Endothelial cell of umbilical vein (primary cell): ENCODE measurements around the gene TTC24. TPM values are rescaled to one million over a fixed set of nuclear protein-coding genes. Genes with fewer than 3 reads are reported as not detected.

ENCODE experiments used
- BruUV-seq: library from RNA; stranded (reverse); fragments of 400-500 nt; replicated peaks from 2 replicates; lab custom pipeline; 2021; lab: Mats Ljungman, UMichigan
- CTCF ChIA-PET: fragments of 300-600, 350-600 bp; sonication (Branson Sonifier 250); formaldehyde crosslinking; loops from one replicate; lab custom pipeline; 2021; ENCODE audit warnings: antibody characterized with exemption, inconsistent platforms; lab: Charles Lee
- POLR2A ChIA-PET: fragments of 300-600, 350-600 bp; sonication (Branson Sonifier 250); formaldehyde crosslinking; loops from one replicate; lab custom pipeline; 2021; ENCODE audit warnings: antibody characterized with exemption, inconsistent platforms; lab: Charles Lee
- DNase-seq: peaks from one replicate; pipeline ENCODE4 v3.0.0-alpha.2; 2011; ENCODE audit warnings: low read depth, low spot score
- FAIRE-seq: peaks from 2 replicates; lab custom pipeline; 2011; peaks lifted over from hg19 to GRCh38; lab: Jason Lieb, UNC
- H2AFZ ChIP-seq: 2 replicates; pipeline ENCODE4 v1.6.0; 2012; ENCODE audit warnings: low read depth, low read length, control low read depth, inconsistent platforms
- H3K27ac ChIP-seq: 2 replicates; pipeline ENCODE4 v1.5.1; 2011; ENCODE audit warnings: low read depth, mild to moderate bottlenecking, control low read depth, low read length, moderate library complexity; ENCODE audit not compliant: insufficient read depth
- H3K27me3 ChIP-seq, 2 experiments: 2 replicates each; pipeline versions ENCODE4 v1.6.0 to v1.6.1; 2011; ENCODE audit warnings: low read length in 2 of 2, mixed read lengths in 1 of 2; ENCODE audit not compliant: control insufficient read depth in 2 of 2, insufficient read depth in 2 of 2
- H3K36me3 ChIP-seq, 2 experiments: 2 replicates in 1 of 2; 3 replicates in 1 of 2; pipeline ENCODE4 v1.5.1; 2011; ENCODE audit warnings: low read length in 2 of 2, mild to moderate bottlenecking in 1 of 2, moderate library complexity in 1 of 2; ENCODE audit not compliant: control insufficient read depth in 2 of 2, insufficient read depth in 2 of 2; ENCODE audit errors: extremely low read depth in 1 of 2
- H3K4me1 ChIP-seq: 3 replicates; pipeline ENCODE4 v1.5.1; 2011; ENCODE audit warnings: mild to moderate bottlenecking, low read length; ENCODE audit not compliant: control insufficient read depth, insufficient read depth; ENCODE audit errors: extremely low read depth
- H3K4me2 ChIP-seq: 2 replicates; pipeline ENCODE4 v1.6.1; 2011; ENCODE audit warnings: low read length, control low read depth, mixed read lengths; ENCODE audit not compliant: insufficient read depth
- H3K4me3 ChIP-seq, 3 experiments: fragments of 200-600 bp in 1 of 3; sonication (generic), shearing (Covaris generic) in 1 of 3; replicated peaks in 1 of 3; 2 replicates each; pipeline ENCODE4 v1.5.1; 2011 to 2016; ENCODE audit warnings: control low read depth in 3 of 3, low read length in 3 of 3, mild to moderate bottlenecking in 2 of 3, inconsistent platforms in 1 of 3, low read depth in 1 of 3, moderate library complexity in 1 of 3; ENCODE audit not compliant: insufficient read depth in 1 of 3
- H3K79me2 ChIP-seq: 2 replicates; pipeline ENCODE4 v1.6.0; 2012; ENCODE audit warnings: low read length, inconsistent platforms; ENCODE audit not compliant: control insufficient read depth, insufficient read depth
- H3K9ac ChIP-seq: replicated peaks from 2 replicates; pipeline ENCODE3; 2011; ENCODE audit warnings: low read length, control low read depth; ENCODE audit not compliant: insufficient read depth; ENCODE audit errors: extremely low read depth
- H3K9me1 ChIP-seq: replicated peaks from 3 replicates; pipeline ENCODE4 v1.6.0; 2011; ENCODE audit warnings: mild to moderate bottlenecking, low read length; ENCODE audit not compliant: control insufficient read depth, insufficient read depth; ENCODE audit errors: extremely low read depth
- H3K9me3 ChIP-seq: replicated peaks from 2 replicates; pipeline ENCODE4 v1.5.1; 2012; ENCODE audit warnings: low read length, inconsistent platforms; ENCODE audit not compliant: control insufficient read depth, insufficient read depth
- H4K20me1 ChIP-seq: replicated peaks from 2 replicates; pipeline ENCODE3; 2011; ENCODE audit warnings: mild to moderate bottlenecking, low read length; ENCODE audit not compliant: control insufficient read depth, insufficient read depth; ENCODE audit errors: extremely low read depth
- EZH2 ChIP-seq: IDR thresholded peaks from 2 replicates; pipeline ENCODE4 v1.6.1; 2012; ENCODE audit warnings: borderline replicate concordance, low read depth, mild to moderate bottlenecking, moderate library complexity, low read length, inconsistent platforms; ENCODE audit not compliant: severe bottlenecking
- FOS ChIP-seq: IDR thresholded peaks from 2 replicates; pipeline ENCODE4 v1.6.1; 2011; ENCODE audit warnings: mild to moderate bottlenecking, low read length, moderate library complexity, borderline replicate concordance; ENCODE audit not compliant: insufficient read depth
- GATA2 ChIP-seq: IDR thresholded peaks from 2 replicates; pipeline ENCODE4 v1.7.0; 2011; ENCODE audit warnings: low read depth, mild to moderate bottlenecking, moderate library complexity, mixed read lengths, low read length; ENCODE audit not compliant: insufficient read length, insufficient read depth
- JUN ChIP-seq: IDR thresholded peaks from 2 replicates; pipeline ENCODE4 v1.6.1; 2011; ENCODE audit warnings: borderline replicate concordance, low read depth; ENCODE audit not compliant: insufficient read length, insufficient read depth
- MYC ChIP-seq: IDR thresholded peaks from one replicate; pipeline ENCODE4 v1.6.1; 2011; ENCODE audit warnings: mild to moderate bottlenecking, low read depth, low read length
- POLR2A ChIP-seq: IDR thresholded peaks from 2 replicates; pipeline ENCODE4 v1.6.1; 2012; ENCODE audit warnings: low read depth, mild to moderate bottlenecking, control low read depth, low read length
- POLR2AphosphoS5 ChIP-seq: IDR thresholded peaks from 2 replicates; pipeline ENCODE4 v1.6.1; 2012; ENCODE audit warnings: low read depth, mild to moderate bottlenecking, control low read depth, low read length, moderate library complexity; ENCODE audit not compliant: insufficient read depth
- dilution Hi-C: fragments of 300-500 bp; cut with MboI; formaldehyde crosslinking; loops from one replicate; pipeline ENCODE4 v1.15.0; 2019; ENCODE audit warnings: low sequenced_read_pairs; ENCODE audit not compliant: extremely low pct_ligation_motif_present
- intact Hi-C: fragments of 100-400 bp; cut with micrococcal nuclease; formaldehyde crosslinking; loops from one replicate; pipeline ENCODE4 v1.10.0; 2022
- polyA plus RNA-seq, 4 experiments: library from polyadenylated mRNA; depleted of rRNA in 3 of 4; stranded (reverse) in 3 of 4; unstranded in 1 of 4; fragments of >200 nt; gene quantifications; 2 replicates each; pipeline versions ENCODE4 v1.2.1 to v1.2.3, GENCODE V29; 2011 to 2012; ENCODE audit warnings: missing spikeins in 1 of 4
- total RNA-seq: library from RNA; stranded (reverse); gene quantifications from 2 replicates; pipeline ENCODE4 v1.2.3, GENCODE V29; 2021
- TF ChIP-seq, protein P1 (sequence below), 2 donors: IDR thresholded peaks; 1 replicate in 1 of 2; 2 replicates in 1 of 2; pipeline ENCODE4 v1.5.1; 2011; ENCODE audit warnings: low read length in 2 of 2, mild to moderate bottlenecking in 2 of 2, moderate library complexity in 2 of 2, control low read depth in 1 of 2, inconsistent platforms in 1 of 2, low read depth in 1 of 2; ENCODE audit not compliant: insufficient read depth in 1 of 2; ENCODE audit errors: extremely low read depth in 1 of 2
- TF ChIP-seq, protein P2 (sequence below): IDR thresholded peaks from 2 replicates; pipeline ENCODE4 v1.6.1; 2011; ENCODE audit not compliant: insufficient read depth, insufficient read length

The TTC24 gene
- total and polyA plus RNA-seq, 2 donors (not counting 3 experiments of a cell fraction or from before 2014, with no cell fraction given): not detected

DNA sequence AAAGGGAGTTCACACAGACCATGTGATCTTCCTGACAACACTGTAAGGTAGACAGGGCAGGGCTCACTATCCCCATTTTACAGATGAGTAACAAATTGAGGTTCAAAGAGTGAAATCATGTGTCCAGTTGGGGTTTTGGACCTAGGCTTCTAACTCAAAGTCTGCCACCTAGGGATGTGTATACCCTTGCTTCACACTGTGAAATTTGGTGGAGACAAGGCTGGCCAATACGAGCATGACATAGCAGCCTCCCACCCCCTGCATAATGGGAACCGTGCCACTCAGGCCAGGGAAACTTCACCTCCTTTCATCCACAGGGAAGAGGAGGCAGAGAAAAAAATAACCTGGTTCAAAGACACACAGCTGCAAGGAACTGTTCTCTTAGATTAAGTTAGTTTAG, 14.0 kb upstream of the TTC24 start:
- intact Hi-C loops: loop anchor here (10.0 kb wide), 1 partner anchor 1069 kb away; no protein-coding TSS in a partner anchor
- Histone ChIP-seq H3K36me3 (peaks cover 8 to 19% of the 10 kb centered on the region in 2 experiments), H3K4me3 (no peak overlapping the region), H3K4me1 (no peaks in the 10 kb centered on the region), H4K20me1 (no peaks in the 10 kb centered on the region), H3K9me1 (no peaks in the 10 kb centered on the region), H3K4me2 (no peak overlapping the region), H3K79me2 (peaks cover 11% of the 10 kb centered on the region), H3K27ac (no peak overlapping the region), H2AFZ (no peak overlapping the region), H3K9ac (no peak overlapping the region), H3K27me3 (no peaks in the 10 kb centered on the region), H3K9me3 (no peaks in the 10 kb centered on the region)
- CTCF ChIA-PET: interaction anchor here (1.2 to 1.4 kb wide), 2 partner anchors 85 to 180 kb away, joined by 4 to 6 read pairs; no protein-coding TSS in a partner anchor
- dilution Hi-C loops: no loop called here
- no TSS peak for BruUV-seq
- POLR2A ChIA-PET: no interaction called here
- DNase-seq: no peak
- no peak for FAIRE-seq
- no peak for TF ChIP-seq JUN
- no peak for TF ChIP-seq POLR2A
- no peak for TF ChIP-seq FOS
- TF ChIP-seq, protein P1, sequence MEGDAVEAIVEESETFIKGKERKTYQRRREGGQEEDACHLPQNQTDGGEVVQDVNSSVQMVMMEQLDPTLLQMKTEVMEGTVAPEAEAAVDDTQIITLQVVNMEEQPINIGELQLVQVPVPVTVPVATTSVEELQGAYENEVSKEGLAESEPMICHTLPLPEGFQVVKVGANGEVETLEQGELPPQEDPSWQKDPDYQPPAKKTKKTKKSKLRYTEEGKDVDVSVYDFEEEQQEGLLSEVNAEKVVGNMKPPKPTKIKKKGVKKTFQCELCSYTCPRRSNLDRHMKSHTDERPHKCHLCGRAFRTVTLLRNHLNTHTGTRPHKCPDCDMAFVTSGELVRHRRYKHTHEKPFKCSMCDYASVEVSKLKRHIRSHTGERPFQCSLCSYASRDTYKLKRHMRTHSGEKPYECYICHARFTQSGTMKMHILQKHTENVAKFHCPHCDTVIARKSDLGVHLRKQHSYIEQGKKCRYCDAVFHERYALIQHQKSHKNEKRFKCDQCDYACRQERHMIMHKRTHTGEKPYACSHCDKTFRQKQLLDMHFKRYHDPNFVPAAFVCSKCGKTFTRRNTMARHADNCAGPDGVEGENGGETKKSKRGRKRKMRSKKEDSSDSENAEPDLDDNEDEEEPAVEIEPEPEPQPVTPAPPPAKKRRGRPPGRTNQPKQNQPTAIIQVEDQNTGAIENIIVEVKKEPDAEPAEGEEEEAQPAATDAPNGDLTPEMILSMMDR (IDR thresholded peaks at IDR 0.05; ENCODE audit: extremely low read depth in 1 of 2, insufficient read depth in 1 of 2, low read depth in 1 of 2, low read length in 2 of 2): no peak
- TF ChIP-seq, protein P2, sequence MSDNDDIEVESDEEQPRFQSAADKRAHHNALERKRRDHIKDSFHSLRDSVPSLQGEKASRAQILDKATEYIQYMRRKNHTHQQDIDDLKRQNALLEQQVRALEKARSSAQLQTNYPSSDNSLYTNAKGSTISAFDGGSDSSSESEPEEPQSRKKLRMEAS: no peak
- TF ChIP-seq EZH2: no peak
- TF ChIP-seq POLR2AphosphoS5: no peak
- TF ChIP-seq MYC: no peak
- TF ChIP-seq GATA2: no peak
